ENCODE data around the gene NAT8L. TPM values are rescaled to one million over a fixed set of nuclear protein-coding genes. Genes with fewer than 3 reads are reported as not detected.
"Not testable (repeated sequence)": the region's sequence is repeated elsewhere in the genome, so short reads cannot be mapped to it uniquely, and the experiment has no call there.

The NAT8L gene
- polyA plus RNA-seq, 1 donor from 2014 or later = 12.6 TPM

DNA sequence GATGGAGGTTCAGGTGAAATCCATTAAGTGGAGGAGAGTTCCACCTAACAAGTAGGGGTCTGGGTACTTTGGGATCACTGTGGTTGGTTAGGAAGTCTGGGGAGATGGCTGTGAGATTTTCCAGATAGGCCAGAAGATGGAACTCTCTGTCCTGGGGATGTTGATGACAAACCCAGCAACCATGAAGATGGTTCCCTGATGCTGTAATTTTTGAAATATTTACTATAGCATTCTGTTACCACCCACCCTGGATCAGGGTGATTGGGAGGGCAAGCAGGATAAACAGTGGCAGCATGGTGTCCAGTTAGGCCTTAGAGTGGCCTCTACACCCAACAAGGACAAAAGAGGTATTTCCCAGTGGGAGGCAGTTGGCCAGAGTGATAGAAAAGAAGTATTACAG lies 34.4 kb upstream of the NAT8L start:
- H3K9me3 ChIP-seq (ENCODE audit: low read length) = no peaks in the 10 kb centered on the region

DNA sequence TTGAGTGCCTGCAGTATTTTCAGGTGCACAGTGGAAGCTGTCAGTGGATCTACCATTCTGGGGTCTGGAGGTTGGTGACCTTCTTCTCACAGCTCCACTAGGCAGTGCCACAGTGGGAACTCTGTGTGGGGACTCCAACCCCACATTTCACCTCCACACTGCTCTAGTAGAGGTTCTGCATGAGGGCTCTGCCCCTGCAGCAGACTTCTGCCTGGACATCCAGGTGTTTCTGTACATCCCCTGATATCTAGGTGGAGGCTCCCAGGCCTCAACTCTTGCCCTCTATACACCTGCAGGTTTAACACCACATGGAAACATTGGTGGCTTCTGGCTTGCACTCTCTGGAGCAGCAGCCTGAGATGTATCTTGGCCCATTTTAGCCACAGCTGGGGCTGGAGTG lies 33.3 kb upstream of the NAT8L start:
- no peak overlapping the region for H3K4me3 ChIP-seq (ENCODE audit: low read length)
- no peaks in the 10 kb centered on the region for H4K20me1 ChIP-seq (ENCODE audit: insufficient read depth)
- no peak overlapping the region for H3K27ac ChIP-seq (ENCODE audit: low read length)
- H3K79me2 ChIP-seq (replicated peaks; ENCODE audit: insufficient read depth, low read length) = no peaks in the 10 kb centered on the region
- H3K9me2 ChIP-seq (ENCODE audit: insufficient read depth, low read length) = no peaks in the 10 kb centered on the region
- H3K9ac ChIP-seq (ENCODE audit: low read length) = no peak overlapping the region
- no peaks in the 10 kb centered on the region for H3K9me3 ChIP-seq (ENCODE audit: low read length)
- H2AFZ ChIP-seq (ENCODE audit: low read depth, low read length) = no peak overlapping the region
- no peaks in the 10 kb centered on the region for H3F3A ChIP-seq (ENCODE audit: insufficient read depth, low read length, poor library complexity, severe bottlenecking)
- TF ChIP-seq, protein P1, sequence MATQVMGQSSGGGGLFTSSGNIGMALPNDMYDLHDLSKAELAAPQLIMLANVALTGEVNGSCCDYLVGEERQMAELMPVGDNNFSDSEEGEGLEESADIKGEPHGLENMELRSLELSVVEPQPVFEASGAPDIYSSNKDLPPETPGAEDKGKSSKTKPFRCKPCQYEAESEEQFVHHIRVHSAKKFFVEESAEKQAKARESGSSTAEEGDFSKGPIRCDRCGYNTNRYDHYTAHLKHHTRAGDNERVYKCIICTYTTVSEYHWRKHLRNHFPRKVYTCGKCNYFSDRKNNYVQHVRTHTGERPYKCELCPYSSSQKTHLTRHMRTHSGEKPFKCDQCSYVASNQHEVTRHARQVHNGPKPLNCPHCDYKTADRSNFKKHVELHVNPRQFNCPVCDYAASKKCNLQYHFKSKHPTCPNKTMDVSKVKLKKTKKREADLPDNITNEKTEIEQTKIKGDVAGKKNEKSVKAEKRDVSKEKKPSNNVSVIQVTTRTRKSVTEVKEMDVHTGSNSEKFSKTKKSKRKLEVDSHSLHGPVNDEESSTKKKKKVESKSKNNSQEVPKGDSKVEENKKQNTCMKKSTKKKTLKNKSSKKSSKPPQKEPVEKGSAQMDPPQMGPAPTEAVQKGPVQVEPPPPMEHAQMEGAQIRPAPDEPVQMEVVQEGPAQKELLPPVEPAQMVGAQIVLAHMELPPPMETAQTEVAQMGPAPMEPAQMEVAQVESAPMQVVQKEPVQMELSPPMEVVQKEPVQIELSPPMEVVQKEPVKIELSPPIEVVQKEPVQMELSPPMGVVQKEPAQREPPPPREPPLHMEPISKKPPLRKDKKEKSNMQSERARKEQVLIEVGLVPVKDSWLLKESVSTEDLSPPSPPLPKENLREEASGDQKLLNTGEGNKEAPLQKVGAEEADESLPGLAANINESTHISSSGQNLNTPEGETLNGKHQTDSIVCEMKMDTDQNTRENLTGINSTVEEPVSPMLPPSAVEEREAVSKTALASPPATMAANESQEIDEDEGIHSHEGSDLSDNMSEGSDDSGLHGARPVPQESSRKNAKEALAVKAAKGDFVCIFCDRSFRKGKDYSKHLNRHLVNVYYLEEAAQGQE (IDR thresholded peaks at IDR 0.05; ENCODE audit: borderline replicate concordance) = no peak
- TF ChIP-seq RAD21 (conservative IDR thresholded peaks at IDR 0.05) (no peak), EZH2 (IDR thresholded peaks at IDR 0.05; ENCODE audit: borderline replicate concordance, insufficient read depth, low read length, poor library complexity, severe bottlenecking) (no peak), SMC3 (conservative IDR thresholded peaks at IDR 0.05; ENCODE audit: poor library complexity) (no peak), TAF1 (IDR thresholded peaks at IDR 0.05; ENCODE audit: low read depth) (no peak), EP300 (conservative IDR thresholded peaks at IDR 0.05; ENCODE audit: poor library complexity, severe bottlenecking) (no peak), POLR2AphosphoS5 (IDR thresholded peaks at IDR 0.05) (no peak), MXI1 (conservative IDR thresholded peaks at IDR 0.05; ENCODE audit: poor library complexity, severe bottlenecking) (no peak)
- TF ChIP-seq, protein P2, sequence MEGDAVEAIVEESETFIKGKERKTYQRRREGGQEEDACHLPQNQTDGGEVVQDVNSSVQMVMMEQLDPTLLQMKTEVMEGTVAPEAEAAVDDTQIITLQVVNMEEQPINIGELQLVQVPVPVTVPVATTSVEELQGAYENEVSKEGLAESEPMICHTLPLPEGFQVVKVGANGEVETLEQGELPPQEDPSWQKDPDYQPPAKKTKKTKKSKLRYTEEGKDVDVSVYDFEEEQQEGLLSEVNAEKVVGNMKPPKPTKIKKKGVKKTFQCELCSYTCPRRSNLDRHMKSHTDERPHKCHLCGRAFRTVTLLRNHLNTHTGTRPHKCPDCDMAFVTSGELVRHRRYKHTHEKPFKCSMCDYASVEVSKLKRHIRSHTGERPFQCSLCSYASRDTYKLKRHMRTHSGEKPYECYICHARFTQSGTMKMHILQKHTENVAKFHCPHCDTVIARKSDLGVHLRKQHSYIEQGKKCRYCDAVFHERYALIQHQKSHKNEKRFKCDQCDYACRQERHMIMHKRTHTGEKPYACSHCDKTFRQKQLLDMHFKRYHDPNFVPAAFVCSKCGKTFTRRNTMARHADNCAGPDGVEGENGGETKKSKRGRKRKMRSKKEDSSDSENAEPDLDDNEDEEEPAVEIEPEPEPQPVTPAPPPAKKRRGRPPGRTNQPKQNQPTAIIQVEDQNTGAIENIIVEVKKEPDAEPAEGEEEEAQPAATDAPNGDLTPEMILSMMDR (IDR thresholded peaks at IDR 0.05; ENCODE audit: poor library complexity, severe bottlenecking) = no peak
- no peaks in the 10 kb centered on the region for H3K36me3 ChIP-seq (ENCODE audit: insufficient read depth, low read length)
- no peaks in the 10 kb centered on the region for H3K27me3 ChIP-seq (ENCODE audit: insufficient read depth, low read depth, low read length)
- H3K4me2 ChIP-seq (ENCODE audit: low read length) = no peak overlapping the region

More for the DNA sequence above, 34.4 kb upstream of the NAT8L start:
- Histone ChIP-seq H3K79me2 (replicated peaks; ENCODE audit: insufficient read depth, low read length) (no peaks in the 10 kb centered on the region), H3K27ac (ENCODE audit: low read length) (no peak overlapping the region), H3K9me2 (ENCODE audit: insufficient read depth, low read length) (no peaks in the 10 kb centered on the region), H3K36me3 (ENCODE audit: insufficient read depth, low read length) (no peaks in the 10 kb centered on the region), H3K27me3 (ENCODE audit: insufficient read depth, low read depth, low read length) (no peaks in the 10 kb centered on the region), H3F3A (ENCODE audit: insufficient read depth, low read length, poor library complexity, severe bottlenecking) (no peaks in the 10 kb centered on the region), H3K4me3 (ENCODE audit: low read length) (no peak overlapping the region), H3K4me2 (ENCODE audit: low read length) (no peak overlapping the region), H4K20me1 (ENCODE audit: insufficient read depth) (no peaks in the 10 kb centered on the region), H2AFZ (ENCODE audit: low read depth, low read length) (no peak overlapping the region), H3K9ac (ENCODE audit: low read length) (no peak overlapping the region)
- no peak for TF ChIP-seq MXI1 (conservative IDR thresholded peaks at IDR 0.05; ENCODE audit: poor library complexity, severe bottlenecking)
- TF ChIP-seq POLR2AphosphoS5 (IDR thresholded peaks at IDR 0.05) = no peak
- no peak for TF ChIP-seq EZH2 (IDR thresholded peaks at IDR 0.05; ENCODE audit: borderline replicate concordance, insufficient read depth, low read length, poor library complexity, severe bottlenecking)
- no peak for TF ChIP-seq EP300 (conservative IDR thresholded peaks at IDR 0.05; ENCODE audit: poor library complexity, severe bottlenecking)
- no peak for TF ChIP-seq TAF1 (IDR thresholded peaks at IDR 0.05; ENCODE audit: low read depth)
- TF ChIP-seq SMC3 (conservative IDR thresholded peaks at IDR 0.05; ENCODE audit: poor library complexity) = no peak
- TF ChIP-seq, protein P2 (IDR thresholded peaks at IDR 0.05; ENCODE audit: poor library complexity, severe bottlenecking) = no peak
- TF ChIP-seq, protein P1 (IDR thresholded peaks at IDR 0.05; ENCODE audit: borderline replicate concordance) = no peak
- no peak for TF ChIP-seq RAD21 (conservative IDR thresholded peaks at IDR 0.05)

DNA sequence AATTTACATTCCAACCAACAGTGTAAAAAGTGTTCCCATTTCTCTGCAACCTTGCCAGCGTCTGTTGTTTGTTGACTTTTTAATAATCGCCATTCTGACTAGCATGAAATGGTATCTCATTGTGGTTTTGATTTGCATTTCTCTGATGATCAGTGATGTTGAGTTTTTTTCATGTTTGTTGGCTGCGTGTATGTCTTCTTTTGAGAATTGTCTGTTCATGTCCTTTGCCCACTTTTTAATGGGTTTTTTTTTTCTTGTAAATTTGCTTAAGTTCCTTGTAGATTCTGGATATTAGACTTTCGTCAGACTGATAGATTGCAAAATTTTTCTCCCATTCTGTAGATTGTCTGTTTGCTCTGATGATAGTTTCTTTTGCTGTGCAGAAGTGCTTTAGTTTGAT lies 32.0 kb upstream of the NAT8L start:
- not testable (repeated sequence) for H3K4me3 ChIP-seq (ENCODE audit: low read length); H4K20me1 ChIP-seq (ENCODE audit: insufficient read depth); H3K27ac ChIP-seq (ENCODE audit: low read length); H3K27me3 ChIP-seq (ENCODE audit: insufficient read depth, low read depth, low read length); H3K9me3 ChIP-seq (ENCODE audit: low read length); H3K4me2 ChIP-seq (ENCODE audit: low read length); H3K9ac ChIP-seq (ENCODE audit: low read length); H3K9me2 ChIP-seq (ENCODE audit: insufficient read depth, low read length); H2AFZ ChIP-seq (ENCODE audit: low read depth, low read length); H3K36me3 ChIP-seq (ENCODE audit: insufficient read depth, low read length); H3K79me2 ChIP-seq (replicated peaks; ENCODE audit: insufficient read depth, low read length); H3F3A ChIP-seq (ENCODE audit: insufficient read depth, low read length, poor library complexity, severe bottlenecking)

Measured in neural cell (in vitro differentiated cells).